Measurements from ENCODE around the gene HORMAD2. TPM values are rescaled to one million over a fixed set of nuclear protein-coding genes. Genes with fewer than 3 reads are reported as not detected.

HORMAD2 gene
- polyA plus RNA-seq, 2 of the 4 experiments (the other 2 are of a cell fraction): not detected

GRCh38 chr22:30226192-30226832 is 146.0 kb downstream of the HORMAD2 start (continued):
- TF ChIP-seq BHLHE40 (IDR thresholded peaks at IDR 0.05; ENCODE audit: low read depth, low read length) (no peak), USF2 (IDR thresholded peaks at IDR 0.05) (no peak), KDM1A (IDR thresholded peaks at IDR 0.05; ENCODE audit: low read depth) (no peak), CBX2 (IDR thresholded peaks at IDR 0.05; ENCODE audit: borderline replicate concordance, low read depth) (no peak), HDAC2 (IDR thresholded peaks at IDR 0.05) (no peak)

Other genes starting within 250 kb of the HORMAD2 start
- 31.6 and 38.0 TPM in 2 replicates for gene ASCC2, start 242.2 kb upstream of the HORMAD2 start, polyA plus RNA-seq (2011; rRNA removed)
- 24.9 to 27.2 TPM (median 26.8 TPM) in 3 replicates for gene ASCC2, start 242.2 kb upstream of the HORMAD2 start, polyA plus RNA-seq (2017; fragmentation: RNase III; extraction: RNeasy Plus Mini Kit Qiagen cat#74134 plus additional on column Dnase treatment)
- 18.8 and 21.8 TPM in 2 replicates for gene MTMR3, start 197.3 kb upstream of the HORMAD2 start, polyA plus RNA-seq (2011; rRNA removed)
- gene MTMR3, start 197.3 kb upstream of the HORMAD2 start, polyA plus RNA-seq (2017; fragmentation: RNase III; extraction: RNeasy Plus Mini Kit Qiagen cat#74134 plus additional on column Dnase treatment): 5.6 to 7.7 TPM (median 7.4 TPM) in 3 replicates
- 54.5 and 64.7 TPM in 2 replicates for gene LIF, start 166.3 kb downstream of the HORMAD2 start, polyA plus RNA-seq (2011; rRNA removed)
- 40.7 to 49.3 TPM (median 44.3 TPM) in 3 replicates for gene LIF, start 166.3 kb downstream of the HORMAD2 start, polyA plus RNA-seq (2017; fragmentation: RNase III; extraction: RNeasy Plus Mini Kit Qiagen cat#74134 plus additional on column Dnase treatment)
- gene OSM, start 186.4 kb downstream of the HORMAD2 start, polyA plus RNA-seq (2011; rRNA removed): not detected in 2 replicates
- gene OSM, start 186.4 kb downstream of the HORMAD2 start, polyA plus RNA-seq (2017; fragmentation: RNase III; extraction: RNeasy Plus Mini Kit Qiagen cat#74134 plus additional on column Dnase treatment): not detected in 3 replicates
- gene CASTOR1, start 209.0 kb downstream of the HORMAD2 start, polyA plus RNA-seq (2011; rRNA removed): 11.3 and 12.2 TPM in 2 replicates
- gene CASTOR1, start 209.0 kb downstream of the HORMAD2 start, polyA plus RNA-seq (2017; fragmentation: RNase III; extraction: RNeasy Plus Mini Kit Qiagen cat#74134 plus additional on column Dnase treatment): 4.7 to 6.6 TPM (median 5.5 TPM) in 3 replicates
- 5.4 and 5.8 TPM in 2 replicates for gene TBC1D10A, start 246.5 kb downstream of the HORMAD2 start, polyA plus RNA-seq (2011; rRNA removed)
- gene TBC1D10A, start 246.5 kb downstream of the HORMAD2 start, polyA plus RNA-seq (2017; fragmentation: RNase III; extraction: RNeasy Plus Mini Kit Qiagen cat#74134 plus additional on column Dnase treatment): 6.8 to 9.0 TPM (median 8.7 TPM) in 3 replicates

Measured in A549 (cell line).